ENCODE results near the gene BEGAIN.

The BEGAIN gene

DNA sequence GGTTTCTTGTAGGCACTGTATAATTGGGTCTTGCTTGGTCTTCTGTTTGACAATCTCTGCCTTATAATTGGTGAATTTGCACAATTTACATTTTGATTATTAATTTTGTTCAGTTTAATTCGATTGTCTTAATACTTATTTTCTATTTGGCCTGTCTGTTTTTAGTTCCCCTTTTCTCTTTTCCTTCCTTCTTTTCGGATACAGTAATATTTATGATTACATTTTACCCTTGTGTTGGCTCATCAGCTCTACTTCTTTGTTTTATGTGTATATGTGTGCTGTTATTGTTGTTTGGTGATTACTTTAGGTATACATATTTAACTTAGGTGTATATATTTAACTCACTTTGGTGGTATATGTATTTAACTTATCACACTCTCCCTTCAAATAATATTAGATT is 12.8 kb upstream of the BEGAIN start:
- no peak for DNase-seq

DNA sequence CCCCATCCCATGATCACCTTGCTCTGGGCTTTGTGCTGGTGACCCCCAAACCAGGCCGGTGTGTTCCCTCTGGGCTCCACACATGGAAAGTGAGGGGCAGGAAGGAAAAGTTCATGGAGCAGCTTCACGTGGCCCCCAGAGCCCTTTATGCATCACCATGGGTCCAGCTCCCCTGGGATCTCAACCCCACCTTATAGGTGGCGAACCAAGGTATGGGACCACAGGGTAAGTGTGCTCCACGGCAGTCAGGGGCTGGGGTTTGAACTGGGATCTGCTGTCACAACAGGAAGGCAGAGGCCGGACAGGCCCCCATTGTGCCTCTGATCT is 7.4 kb upstream of the BEGAIN start:
- DNase-seq, result no peak

DNA sequence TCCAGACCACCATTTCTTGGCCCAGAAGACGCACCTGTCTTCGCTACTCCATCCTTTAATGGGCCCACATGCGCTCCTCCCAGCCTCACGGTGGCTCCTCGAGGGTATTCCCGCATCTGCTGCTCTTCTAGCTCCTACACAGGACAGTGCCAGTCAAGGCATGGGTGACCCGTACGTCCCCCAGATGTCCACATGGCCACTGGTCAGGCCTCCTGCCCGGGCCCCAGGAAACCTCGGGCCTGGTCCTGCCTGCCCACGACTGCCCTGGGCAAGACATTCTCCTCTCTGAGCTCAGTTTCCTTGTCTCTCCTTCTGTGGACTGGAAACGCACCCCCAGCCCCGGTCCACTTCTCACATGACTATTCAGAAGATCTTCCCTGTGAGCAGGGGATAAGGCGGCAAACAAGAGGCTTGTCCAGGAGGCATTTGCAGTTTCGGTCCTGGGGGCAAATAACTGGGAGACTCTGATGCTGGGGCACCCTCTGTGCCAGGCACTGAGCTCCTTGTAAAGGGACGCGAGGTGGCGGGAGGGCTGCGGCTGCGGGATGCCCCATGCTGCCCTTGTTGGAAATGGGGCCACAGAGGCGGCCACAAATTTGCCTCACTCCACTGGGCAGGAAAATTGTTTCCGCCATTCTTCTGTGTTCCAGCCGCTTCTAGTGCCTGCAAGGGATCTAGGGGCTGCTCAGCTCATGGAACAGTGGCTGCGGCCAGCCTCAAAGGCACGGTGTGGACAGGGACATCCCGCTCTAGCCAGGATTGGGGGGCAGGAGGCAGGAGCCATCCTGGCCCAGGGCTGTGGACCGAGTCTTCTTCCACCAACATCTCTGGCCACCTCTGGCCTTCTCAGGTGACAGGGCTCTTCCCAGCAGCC is 6.8 kb upstream of the BEGAIN start:
- no peak for DNase-seq

- no peak for DNase-seq
Observed at GRCh38 chr14:100592972-100593371, 5.8 kb upstream of the BEGAIN start.

- DNase-seq, result no peak
Observed at GRCh38 chr14:100592461-100592891, 5.3 kb upstream of the BEGAIN start.

- DNase-seq, result no peak
Observed at GRCh38 chr14:100591453-100592371, 4.5 kb upstream of the BEGAIN start.

DNA sequence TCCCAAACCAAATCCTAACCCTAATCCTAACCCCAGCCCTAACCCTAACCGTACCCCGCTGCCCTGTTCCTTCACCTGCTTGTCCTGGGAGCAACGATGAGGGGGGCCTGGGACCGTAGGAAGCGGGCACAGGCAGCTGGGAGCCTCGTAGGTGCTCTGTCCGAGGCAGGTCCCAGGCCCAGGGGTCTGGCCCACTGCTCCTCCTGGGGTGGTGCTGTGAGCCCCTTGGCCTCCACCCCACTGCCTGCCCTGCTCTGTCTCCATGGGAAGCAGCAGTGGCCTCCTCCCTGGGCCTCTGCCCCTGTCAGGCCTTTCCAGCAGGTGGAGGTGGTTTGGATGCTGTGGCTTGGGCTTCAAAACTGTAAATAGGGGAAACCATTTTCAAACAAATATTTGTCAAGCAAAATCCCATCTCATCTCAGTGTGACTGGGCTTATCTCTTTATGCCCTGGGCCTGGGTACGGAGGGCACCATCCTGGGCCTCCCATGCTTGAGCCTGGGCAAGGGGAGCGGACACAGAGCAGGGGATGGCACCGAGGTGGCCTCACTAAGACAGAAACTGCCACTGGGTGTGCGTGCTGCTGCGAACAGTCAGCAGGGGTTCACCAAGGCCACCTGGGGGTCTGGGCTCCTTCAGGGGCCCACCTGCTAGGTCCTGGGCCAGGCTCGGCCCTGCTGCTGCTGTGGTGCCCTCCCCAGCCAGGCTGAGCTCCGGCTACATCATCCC is 3.7 kb upstream of the BEGAIN start:
- no peak for DNase-seq

DNA sequence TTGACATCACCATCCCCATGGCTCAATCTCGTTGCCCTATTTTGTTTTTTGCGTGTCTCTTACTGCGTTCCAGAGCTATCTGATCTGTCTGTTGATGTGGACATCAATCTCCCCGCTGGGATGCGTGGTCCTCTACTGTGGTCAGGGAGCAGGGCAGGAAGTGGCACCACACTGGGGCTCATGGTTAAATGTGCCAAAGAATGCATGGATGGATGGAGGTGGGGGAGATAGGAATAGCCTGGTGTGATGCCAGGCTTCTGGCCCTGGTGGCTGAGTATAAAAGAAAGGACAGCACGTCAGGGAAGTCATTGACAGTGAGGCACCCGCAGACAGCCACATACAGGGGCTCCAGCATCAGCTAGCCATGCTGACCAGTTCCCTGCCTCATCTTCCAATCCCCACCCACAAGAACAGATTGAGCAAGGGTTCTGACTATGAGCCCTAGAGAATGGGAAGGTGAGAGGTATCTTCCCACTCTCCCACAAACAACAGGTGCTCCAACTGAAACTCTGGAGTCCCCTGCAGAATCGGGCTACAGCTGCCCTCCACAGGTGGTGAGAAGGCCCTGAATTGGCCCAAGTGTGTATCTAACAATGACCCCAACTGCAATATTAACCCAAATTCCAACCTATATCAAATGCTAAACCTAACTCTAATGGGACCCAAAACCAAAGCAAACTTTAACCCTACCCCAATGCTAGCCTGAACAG is 2.7 kb upstream of the BEGAIN start:
- no peak for DNase-seq

DNA sequence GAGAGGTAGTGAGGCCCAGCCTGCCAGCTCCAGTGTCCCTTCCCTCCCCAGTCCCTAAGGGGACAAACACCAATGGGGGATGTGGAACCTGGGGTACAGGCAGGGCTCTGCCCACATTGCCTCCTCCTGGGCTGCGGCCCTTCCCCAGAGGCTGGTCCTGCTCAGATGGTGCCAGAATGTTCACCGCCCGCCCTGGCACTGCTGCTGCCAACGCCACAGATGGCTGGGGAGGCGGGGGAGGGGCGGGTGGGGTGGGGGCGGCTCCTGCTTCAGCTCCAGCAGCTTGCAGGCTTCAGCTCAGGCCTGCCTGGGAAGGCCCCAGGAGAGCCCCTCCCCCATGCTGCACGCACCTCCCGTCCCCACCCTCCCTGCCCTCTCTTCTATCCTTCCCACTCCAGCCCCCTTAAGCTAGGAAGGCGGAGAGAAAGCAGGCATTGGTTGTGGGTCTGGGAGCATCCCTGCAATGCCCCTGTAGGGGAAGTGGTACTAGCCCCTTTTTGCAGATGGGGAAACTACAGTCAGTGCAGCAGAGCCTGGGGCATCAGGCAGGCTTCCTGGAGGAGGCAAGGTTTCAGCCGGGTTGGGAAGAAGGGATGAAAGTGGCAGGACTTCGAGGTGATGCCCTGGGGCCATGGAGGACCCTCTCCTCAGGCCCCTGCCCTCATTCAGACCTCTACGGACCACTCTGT is 2.0 kb upstream of the BEGAIN start:
- DNase-seq, result no peak

DNA sequence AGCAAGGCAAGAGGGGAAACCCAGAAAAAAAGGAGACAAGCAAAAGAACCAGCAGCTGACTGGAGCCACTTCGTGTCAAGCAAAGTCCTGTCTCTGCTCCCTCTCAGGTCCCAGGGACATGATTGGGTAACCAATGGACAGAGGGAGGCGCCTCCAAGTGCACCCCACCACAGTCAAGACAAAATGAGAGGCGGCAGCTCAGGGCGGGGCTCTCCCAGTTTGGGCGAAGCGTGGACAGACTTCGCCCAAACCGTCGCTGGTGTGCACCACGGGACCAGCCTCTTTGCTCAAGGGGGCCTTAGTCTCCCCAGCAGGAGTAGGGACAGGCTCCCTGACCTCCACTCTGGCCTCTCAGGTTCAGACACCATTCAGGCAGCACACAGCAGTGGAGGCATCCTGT is 1.5 kb upstream of the BEGAIN start:
- no peak for DNase-seq

DNA sequence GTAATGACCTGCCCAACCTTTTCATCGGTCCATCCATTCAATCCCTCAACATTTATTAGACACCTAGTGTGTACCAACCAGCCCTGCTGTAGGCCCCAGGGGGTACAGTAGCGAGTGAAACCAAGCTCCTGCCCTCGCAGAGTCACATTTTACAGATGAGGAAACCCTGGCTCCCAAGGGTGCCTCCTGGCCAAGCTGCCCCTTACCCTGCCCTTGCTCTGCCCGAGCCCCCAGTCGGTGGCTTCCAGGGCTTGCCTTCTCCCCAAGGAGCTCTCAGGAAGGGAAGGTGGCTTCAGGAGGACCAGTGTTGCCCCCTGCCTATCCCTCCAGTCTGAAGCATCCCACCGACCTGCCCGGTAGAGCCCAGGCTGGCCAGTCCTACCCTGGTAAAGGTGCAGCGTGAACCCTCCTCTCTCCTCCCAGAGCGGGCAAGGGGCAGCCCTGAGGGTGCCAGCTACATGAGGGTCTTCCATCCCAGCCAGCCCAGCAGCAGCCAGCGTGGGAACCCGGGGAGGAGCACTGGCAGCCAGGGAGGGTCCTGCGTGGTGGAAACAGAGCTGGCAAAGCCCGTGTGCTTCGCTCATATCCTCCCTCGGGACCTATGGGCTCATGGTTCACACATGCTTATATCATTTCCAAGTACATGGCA is 670 bp upstream of the BEGAIN start:
- DNase-seq, result no peak

DNA sequence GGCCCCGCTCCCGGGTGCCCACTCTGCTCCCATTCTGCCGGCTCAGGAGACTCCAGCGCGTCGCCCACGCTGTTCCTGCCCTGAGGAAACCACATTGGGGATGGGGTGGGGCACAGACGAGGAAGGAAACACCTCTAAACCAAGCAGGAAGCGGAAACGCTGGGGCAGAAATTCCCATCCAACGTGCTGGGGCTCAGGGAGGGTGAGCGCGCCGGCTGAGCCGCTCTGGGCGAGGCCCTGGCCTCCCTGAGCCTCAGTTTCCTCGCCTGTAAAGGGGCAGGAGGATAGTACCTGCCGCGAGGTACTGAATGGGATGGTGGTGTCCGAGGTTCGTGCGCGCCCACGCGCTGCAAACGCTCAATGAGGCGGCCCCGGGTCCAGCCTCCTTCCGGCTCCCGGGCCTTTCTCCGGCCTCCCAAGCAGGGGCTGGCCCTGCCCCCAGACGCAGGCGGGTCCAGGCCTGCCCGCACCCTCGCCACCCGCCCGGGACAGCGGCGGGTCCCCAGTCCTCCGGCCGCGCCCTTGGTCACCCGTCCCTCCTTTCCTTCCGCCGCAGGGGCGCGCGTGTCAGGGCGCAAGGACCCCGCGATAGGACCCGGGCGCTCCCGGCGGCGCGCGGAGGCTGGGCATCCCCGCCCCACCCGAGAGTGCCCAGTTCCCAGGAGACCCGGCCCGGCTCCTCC is 673 bp downstream of the BEGAIN start:
- DNase-seq, result no peak

DNA sequence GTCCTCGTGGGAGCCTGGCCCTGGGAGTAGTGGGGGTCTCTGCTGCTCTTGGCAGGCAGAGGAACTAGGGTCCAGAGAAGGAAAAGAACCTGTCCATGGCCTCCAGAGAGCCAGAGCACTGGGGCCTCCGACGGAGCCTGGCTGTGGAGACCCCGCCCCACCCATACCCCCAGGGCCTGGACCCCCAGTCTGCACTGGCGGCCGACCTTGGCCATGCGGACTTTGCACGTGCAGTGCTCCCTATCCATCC is 1.1 kb downstream of the BEGAIN start:
- DNase-seq, result no peak

DNA sequence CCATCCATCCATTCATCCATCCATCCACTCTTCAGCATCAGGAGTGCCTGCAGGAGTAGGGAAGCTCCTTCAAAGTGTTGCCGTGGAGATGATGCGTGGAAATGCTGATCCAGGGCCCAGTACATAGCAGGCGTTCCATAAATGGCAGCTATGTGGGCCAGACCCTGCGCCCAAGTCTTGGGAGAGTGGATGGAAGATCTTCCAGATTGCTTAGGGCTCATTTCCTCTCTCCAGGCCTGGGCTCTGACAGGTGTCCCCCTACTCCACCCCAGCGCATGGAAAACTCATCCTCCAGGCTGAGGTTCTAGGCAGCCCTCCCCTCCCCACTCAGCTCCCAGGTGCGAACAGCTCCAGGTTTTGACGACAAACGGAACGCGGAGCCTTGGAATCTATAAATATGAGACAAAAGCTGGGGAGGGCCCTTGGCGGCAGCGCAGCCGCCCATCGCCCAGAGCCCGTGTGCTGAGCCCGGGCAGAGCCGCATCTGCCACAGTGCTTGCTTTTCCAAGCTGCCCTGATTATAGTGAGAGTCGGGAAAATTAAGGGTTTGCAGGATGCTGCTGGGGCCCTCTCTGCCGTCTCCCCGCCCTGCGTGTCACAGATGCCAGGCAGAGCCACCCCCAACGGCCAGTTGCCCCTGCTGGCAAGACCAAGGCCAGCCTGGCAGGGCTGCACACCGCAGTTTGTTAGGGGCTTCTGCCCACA is 1.6 kb downstream of the BEGAIN start:
- no peak for DNase-seq

GRCh38 chr14:100584056-100585031 is 2.9 kb downstream of the BEGAIN start:
- DNase-seq, result no peak

DNA sequence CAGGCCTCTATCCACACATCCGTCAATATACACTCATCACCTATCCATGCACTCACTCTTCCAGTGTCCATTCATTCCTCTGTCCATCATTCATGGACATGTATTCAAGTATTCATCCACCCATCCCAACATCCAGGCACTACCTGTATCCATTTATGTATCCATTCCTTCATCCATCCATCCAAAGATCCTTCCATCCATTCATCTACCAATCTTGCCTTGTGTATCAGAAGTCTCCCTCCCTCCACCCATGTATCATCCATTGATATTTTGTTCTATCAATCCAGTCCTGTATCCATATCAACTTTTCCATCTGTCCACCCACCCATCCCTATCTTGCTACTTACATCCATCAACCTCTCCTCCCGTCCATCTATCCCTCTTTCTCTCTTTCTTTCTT is 4.0 kb downstream of the BEGAIN start:
- no peak for DNase-seq

DNA sequence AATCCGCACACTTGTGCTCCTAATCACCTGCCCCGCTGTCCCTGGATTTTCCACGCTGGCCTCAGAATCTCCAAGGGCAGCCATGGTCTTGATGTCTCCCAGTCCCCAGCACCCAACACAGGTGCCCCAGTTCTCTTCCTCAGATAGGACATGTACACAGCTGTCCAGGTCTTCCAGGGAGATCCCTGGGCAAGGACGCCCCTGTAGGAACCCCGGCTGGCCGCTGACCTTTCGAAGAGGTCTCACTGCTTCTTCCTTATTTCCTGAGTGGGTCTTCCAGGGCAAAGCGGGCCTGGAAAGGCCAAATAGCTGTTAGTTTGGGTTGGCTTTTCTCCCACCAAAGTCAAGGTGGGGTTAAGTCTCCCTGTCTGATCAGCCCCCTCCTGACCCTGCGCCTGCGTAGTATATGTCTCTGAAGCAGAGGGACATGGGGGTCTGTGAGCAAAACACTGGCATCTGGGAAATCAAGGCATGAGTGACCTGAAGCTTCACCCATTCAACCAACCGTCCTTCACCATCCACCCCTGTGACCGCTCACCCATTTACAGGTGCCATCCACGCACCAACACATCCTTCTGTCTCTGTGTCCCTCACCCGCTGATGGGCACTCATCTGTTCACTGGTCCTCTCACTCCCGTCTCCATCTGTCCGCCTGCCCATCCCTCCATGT is 4.6 kb downstream of the BEGAIN start:
- no peak for DNase-seq
